HEK293T (cell line): ENCODE measurements around the gene ITGB2.

ENCODE experiments used
- CTCF ChIA-PET: fragments of 350-600 bp; formaldehyde crosslinking; extraction: SDS; loops from one replicate; lab custom pipeline; 2021; ENCODE audit warnings: antibody characterized with exemption, inconsistent platforms; lab: Yijun Ruan, JAX
- POLR2A ChIA-PET: fragments of 350-600 bp; formaldehyde crosslinking; extraction: SDS; loops from one replicate; lab custom pipeline; 2020; ENCODE audit warnings: antibody characterized with exemption, inconsistent platforms; lab: Yijun Ruan, JAX
- DNase-seq: peaks from one replicate; pipeline ENCODE4 v3.0.0; 2012; ENCODE audit warnings: mixed read lengths; ENCODE audit errors: extremely low spot score
- ARNT ChIP-seq: fragments of 450-650 bp; IDR thresholded peaks from 2 replicates; pipeline ENCODE4 v1.6.1; 2017; ENCODE audit warnings: mild to moderate bottlenecking
- BHLHE40 ChIP-seq: fragments of 450-650 bp; IDR thresholded peaks from 2 replicates; pipeline ENCODE4 v1.6.1; 2016; ENCODE audit warnings: mild to moderate bottlenecking, moderate library complexity, borderline replicate concordance
- CTBP1 ChIP-seq: fragments of 450-650 bp; IDR thresholded peaks from 2 replicates; pipeline ENCODE4 v1.6.1; 2016; ENCODE audit warnings: borderline replicate concordance
- ELF4 ChIP-seq: fragments of 450-650 bp; IDR thresholded peaks from 2 replicates; pipeline ENCODE4 v1.6.1; 2017; ENCODE audit warnings: antibody characterized with exemption
- FOXA1 ChIP-seq: fragments of 450-650 bp; IDR thresholded peaks from 2 replicates; pipeline ENCODE4 v1.6.1; 2016; ENCODE audit warnings: mild to moderate bottlenecking
- FOXK2 ChIP-seq: fragments of 450-650 bp; IDR thresholded peaks from 2 replicates; pipeline ENCODE4 v1.6.1; 2016; ENCODE audit warnings: mild to moderate bottlenecking
- FOXM1 ChIP-seq: fragments of 450-650 bp; IDR thresholded peaks from 2 replicates; pipeline ENCODE4 v1.6.1; 2017; ENCODE audit warnings: mild to moderate bottlenecking, borderline replicate concordance
- HDGF ChIP-seq: fragments of 450-650 bp; IDR thresholded peaks from 2 replicates; pipeline ENCODE4 v1.6.1; 2017; ENCODE audit warnings: antibody characterized with exemption, borderline replicate concordance
- L3MBTL2 ChIP-seq: fragments of 450-650 bp; conservative IDR thresholded peaks from 2 replicates; pipeline ENCODE4 v1.6.1; 2016; ENCODE audit warnings: mild to moderate bottlenecking
- LEF1 ChIP-seq: fragments of 450-650 bp; IDR thresholded peaks from 2 replicates; pipeline ENCODE4 v1.6.1; 2017; ENCODE audit warnings: mild to moderate bottlenecking, borderline replicate concordance
- NFRKB ChIP-seq: fragments of 450-650 bp; IDR thresholded peaks from 2 replicates; pipeline ENCODE4 v1.6.1; 2016; ENCODE audit warnings: mild to moderate bottlenecking, moderate library complexity
- SP1 ChIP-seq: fragments of 450-650 bp; IDR thresholded peaks from 2 replicates; pipeline ENCODE4 v1.6.1; 2017
- SUZ12 ChIP-seq: fragments of 450-650 bp; IDR thresholded peaks from 2 replicates; pipeline ENCODE4 v1.6.1; 2016; ENCODE audit warnings: mild to moderate bottlenecking
- TARDBP ChIP-seq: fragments of 450-650 bp; IDR thresholded peaks from 2 replicates; pipeline ENCODE4 v1.6.1; 2016
- ZNF384 ChIP-seq: fragments of 450-650 bp; IDR thresholded peaks from 2 replicates; pipeline ENCODE4 v1.6.1; 2016
- TF ChIP-seq, protein P1 (sequence below): fragments of 450-650 bp; IDR thresholded peaks from 2 replicates; pipeline ENCODE4 v1.6.1; 2016

The ITGB2 gene

GRCh38 chr21:44887126-44887806, 33.4 kb downstream of the ITGB2 start:
- no peak for DNase-seq
- POLR2A ChIA-PET = no interaction called here
- CTCF ChIA-PET = no interaction called here
- TF ChIP-seq L3MBTL2 (no peak), NFRKB (no peak), ELF4 (no peak), TARDBP (no peak), ARNT (no peak), HDGF (no peak), BHLHE40 (no peak), SP1 (no peak), FOXK2 (no peak), ZNF384 (no peak), SUZ12 (no peak), FOXM1 (no peak), LEF1 (no peak), CTBP1 (no peak), FOXA1 (no peak)
- TF ChIP-seq, protein P1, sequence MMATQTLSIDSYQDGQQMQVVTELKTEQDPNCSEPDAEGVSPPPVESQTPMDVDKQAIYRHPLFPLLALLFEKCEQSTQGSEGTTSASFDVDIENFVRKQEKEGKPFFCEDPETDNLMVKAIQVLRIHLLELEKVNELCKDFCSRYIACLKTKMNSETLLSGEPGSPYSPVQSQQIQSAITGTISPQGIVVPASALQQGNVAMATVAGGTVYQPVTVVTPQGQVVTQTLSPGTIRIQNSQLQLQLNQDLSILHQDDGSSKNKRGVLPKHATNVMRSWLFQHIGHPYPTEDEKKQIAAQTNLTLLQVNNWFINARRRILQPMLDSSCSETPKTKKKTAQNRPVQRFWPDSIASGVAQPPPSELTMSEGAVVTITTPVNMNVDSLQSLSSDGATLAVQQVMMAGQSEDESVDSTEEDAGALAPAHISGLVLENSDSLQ = no peak

GRCh38 chr21:44886113-44887075, 34.3 kb downstream of the ITGB2 start:
- POLR2A ChIA-PET = no interaction called here
- TF ChIP-seq SUZ12 (no peak), ZNF384 (no peak), FOXK2 (no peak), NFRKB (no peak), LEF1 (no peak), FOXM1 (no peak), ARNT (no peak), BHLHE40 (no peak), TARDBP (no peak), FOXA1 (no peak), SP1 (no peak), CTBP1 (no peak), ELF4 (no peak)
- TF ChIP-seq, protein P1 = no peak
- CTCF ChIA-PET = no interaction called here
- no peak for DNase-seq

GRCh38 chr21:44885615-44886014, 35.1 kb downstream of the ITGB2 start:
- TF ChIP-seq CTBP1 (no peak), FOXA1 (no peak), FOXK2 (no peak)
- POLR2A ChIA-PET = no interaction called here
- DNase-seq = no peak
- CTCF ChIA-PET = no interaction called here

GRCh38 chr21:44884097-44884496, 36.6 kb downstream of the ITGB2 start:
- POLR2A ChIA-PET = interaction anchor here (1.1 to 4.0 kb wide), 2 partner anchors 10 to 83 kb away, joined by 3 to 18 read pairs; partner anchors contain the start of genes PTTG1IP and UBE2G2
- TF ChIP-seq LEF1 = no peak
- TF ChIP-seq HDGF = no peak
- TF ChIP-seq NFRKB = no peak
- no peak for TF ChIP-seq FOXM1
- TF ChIP-seq L3MBTL2 = no peak
- no peak for TF ChIP-seq CTBP1
- CTCF ChIA-PET = interaction anchor here (0.6 kb wide), 1 partner anchor 213 kb away, joined by 4 read pairs; no protein-coding TSS in a partner anchor
- DNase-seq = no peak

- TF ChIP-seq SUZ12 (no peak), FOXK2 (no peak)
- DNase-seq = no peak
- ChIA-PET POLR2A (interaction anchor here (1.1 to 4.0 kb wide), 2 partner anchors 10 to 82 kb away, joined by 3 to 18 read pairs; partner anchors contain the start of genes PTTG1IP and UBE2G2), CTCF (no interaction called here)
These were observed 37.4 kb downstream of the ITGB2 start for GRCh38 chr21:44883250-44883649.

DNA sequence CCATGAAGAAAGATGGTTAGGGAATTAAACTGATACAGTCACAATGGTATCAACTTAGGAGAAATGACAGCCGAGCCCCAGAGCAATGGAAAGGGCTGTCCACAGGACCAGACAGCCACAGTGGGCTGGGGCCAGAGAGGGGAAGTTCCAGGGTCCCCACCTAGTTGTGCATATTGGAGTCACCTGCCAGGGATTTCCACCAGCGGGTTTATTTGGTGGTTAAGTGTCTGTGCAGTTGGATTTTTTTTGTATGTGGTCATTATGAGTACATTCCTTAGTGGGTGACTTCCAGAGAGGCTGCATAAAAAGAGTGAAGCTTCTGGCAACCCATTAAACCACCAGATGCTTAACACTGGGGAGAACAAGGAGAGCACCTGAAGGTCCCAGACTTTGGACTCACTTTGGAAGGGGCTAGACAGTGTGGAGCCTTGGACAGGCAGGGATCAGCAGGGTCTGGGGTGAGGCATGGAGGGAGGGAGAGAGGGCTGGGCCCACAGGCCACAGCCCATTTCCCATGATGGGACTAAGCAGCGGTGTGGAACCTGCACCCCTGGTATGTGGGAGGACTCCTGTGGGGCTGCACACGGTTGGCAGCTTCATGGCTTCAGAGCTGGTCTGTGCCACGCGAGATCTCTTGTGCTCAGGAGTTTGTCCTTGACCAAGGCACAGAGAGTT, 39.4 kb downstream of the ITGB2 start:
- no peak for DNase-seq
- POLR2A ChIA-PET = interaction anchor here (4.0 kb wide), 1 partner anchor 8 kb away, joined by 18 read pairs; the partner anchor contains the start of gene PTTG1IP
- TF ChIP-seq SUZ12 = no peak
- no peak for TF ChIP-seq CTBP1
- TF ChIP-seq HDGF = no peak
- TF ChIP-seq FOXA1 = no peak
- TF ChIP-seq ZNF384 = no peak
- TF ChIP-seq, protein P1 = no peak
- no peak for TF ChIP-seq NFRKB
- no peak for TF ChIP-seq FOXK2
- no peak for TF ChIP-seq LEF1
- TF ChIP-seq TARDBP = no peak
- TF ChIP-seq SP1 = no peak
- no peak for TF ChIP-seq ARNT
- TF ChIP-seq BHLHE40 = no peak
- no peak for TF ChIP-seq L3MBTL2
- TF ChIP-seq FOXM1 = no peak
- no peak for TF ChIP-seq ELF4
- CTCF ChIA-PET = interaction anchor here (0.7 kb wide), 1 partner anchor 68 kb away, joined by 3 read pairs; no protein-coding TSS in a partner anchor
